Fibroblast of skin of abdomen (primary cell): Measurements from ENCODE around the gene IFI30.
A peak's percentile ranks its signal among the peaks of the same experiment; 100 is the strongest.

ENCODE experiments used
- DNase-seq: peaks from one replicate; pipeline ENCODE4 v3.0.0-alpha.2; 2013

Gene IFI30

GRCh38 chr19:18171605-18172327, 1.8 kb upstream of the IFI30 start:
- no peak for DNase-seq

- no peak for DNase-seq
Measured at GRCh38 chr19:18172331-18173053, 1.1 kb upstream of the IFI30 start.

- DNase-seq = no peak
Measured at GRCh38 chr19:18173054-18173571, 500 bp upstream of the IFI30 start.

- DNase-seq = no peak
Measured at GRCh38 chr19:18174983-18175382, 1.4 kb downstream of the IFI30 start.

- DNase-seq = no peak
Measured at GRCh38 chr19:18176367-18177310, 3.0 kb downstream of the IFI30 start.

- DNase-seq = no peak
Measured at GRCh38 chr19:18179957-18180356, 6.3 kb downstream of the IFI30 start.

GRCh38 chr19:18183529-18183928, 9.9 kb downstream of the IFI30 start:
- no peak for DNase-seq

GRCh38 chr19:18185538-18185937, 11.9 kb downstream of the IFI30 start:
- DNase-seq = no peak

- DNase-seq = no peak
Measured at GRCh38 chr19:18190278-18190677, 16.7 kb downstream of the IFI30 start.

GRCh38 chr19:18191640-18192062, 18.0 kb downstream of the IFI30 start:
- no peak for DNase-seq

- peak; percentile 100 for DNase-seq
Measured at GRCh38 chr19:18192673-18193387, 19.2 kb downstream of the IFI30 start, which contains the start of gene MPV17L2. MPV17L2 (plus strand) TSS chr19:18193218; CDS start chr19:18193282, 64 bp downstream.

- DNase-seq = no peak
Measured at GRCh38 chr19:18193388-18194180, 20.0 kb downstream of the IFI30 start.

GRCh38 chr19:18194181-18194530, 20.5 kb downstream of the IFI30 start:
- no peak for DNase-seq

- no peak for DNase-seq
Measured at GRCh38 chr19:18194554-18195238, 21.1 kb downstream of the IFI30 start.

GRCh38 chr19:18196511-18196845, 22.9 kb downstream of the IFI30 start:
- no peak for DNase-seq

- no peak for DNase-seq
Measured at GRCh38 chr19:18197306-18197705, 23.7 kb downstream of the IFI30 start.

GRCh38 chr19:18197941-18198340, 24.3 kb downstream of the IFI30 start:
- DNase-seq = no peak

GRCh38 chr19:18198374-18198773, 24.8 kb downstream of the IFI30 start:
- DNase-seq = no peak

GRCh38 chr19:18202397-18202777, 28.8 kb downstream of the IFI30 start:
- DNase-seq = no peak

GRCh38 chr19:18202778-18203407, 29.3 kb downstream of the IFI30 start:
- DNase-seq = no peak
